Measurements from ENCODE around the gene PRDM5.
A peak's percentile ranks its signal among the peaks of the same experiment; 100 is the strongest.

Gene PRDM5

GRCh38 chr4:120867506-120867905, 55.0 kb downstream of the PRDM5 start:
- Mint-ChIP-seq H3K4me3 (no peak overlapping the region), H3K27me3 (no peaks in the 10 kb centered on the region), H3K27ac (ENCODE audit: low read depth) (no peak overlapping the region), H3K36me3 (ENCODE audit: insufficient read depth) (no peaks in the 10 kb centered on the region), H3K9me3 (no peaks in the 10 kb centered on the region), H3K4me1 (no peaks in the 10 kb centered on the region)
- DNase-seq (ENCODE audit: low spot score in 2 of 2), result no peak
- no peak for ATAC-seq (replicated peaks; ENCODE audit: extremely low read depth, poor library complexity, severe bottlenecking)

- H3K9me3 Mint-ChIP-seq, result no peaks in the 10 kb centered on the region
- H3K27ac Mint-ChIP-seq (ENCODE audit: low read depth), result no peak overlapping the region
- no peaks in the 10 kb centered on the region for H3K4me1 Mint-ChIP-seq
- DNase-seq (ENCODE audit: low spot score in 2 of 2), result no peak
- no peak for ATAC-seq (replicated peaks; ENCODE audit: extremely low read depth, poor library complexity, severe bottlenecking)
- H3K36me3 Mint-ChIP-seq (ENCODE audit: insufficient read depth), result no peaks in the 10 kb centered on the region
- H3K27me3 Mint-ChIP-seq, result no peaks in the 10 kb centered on the region
- no peak overlapping the region for H3K4me3 Mint-ChIP-seq
Measured at GRCh38 chr4:120865985-120866384, 56.5 kb downstream of the PRDM5 start.

- H3K9me3 Mint-ChIP-seq, result no peaks in the 10 kb centered on the region
- ATAC-seq (replicated peaks; ENCODE audit: extremely low read depth, poor library complexity, severe bottlenecking) (no peak), DNase-seq (ENCODE audit: low spot score in 2 of 2) (no peak)
- no peak overlapping the region for H3K27ac Mint-ChIP-seq (ENCODE audit: low read depth)
- no peaks in the 10 kb centered on the region for H3K4me1 Mint-ChIP-seq
- no peak overlapping the region for H3K4me3 Mint-ChIP-seq
- no peaks in the 10 kb centered on the region for H3K27me3 Mint-ChIP-seq
- no peaks in the 10 kb centered on the region for H3K36me3 Mint-ChIP-seq (ENCODE audit: insufficient read depth)
Measured at GRCh38 chr4:120864969-120865368, 57.6 kb downstream of the PRDM5 start.

- no peaks in the 10 kb centered on the region for H3K27me3 Mint-ChIP-seq
- H3K27ac Mint-ChIP-seq (ENCODE audit: low read depth), result no peak overlapping the region
Measured at GRCh38 chr4:120862432-120862831, 60.1 kb downstream of the PRDM5 start.

GRCh38 chr4:120861852-120862251, 60.7 kb downstream of the PRDM5 start:
- Mint-ChIP-seq H3K4me3 (no peak overlapping the region), H3K36me3 (ENCODE audit: insufficient read depth) (no peaks in the 10 kb centered on the region), H3K4me1 (no peaks in the 10 kb centered on the region), H3K27me3 (no peaks in the 10 kb centered on the region), H3K27ac (ENCODE audit: low read depth) (no peak overlapping the region), H3K9me3 (no peaks in the 10 kb centered on the region)
- ATAC-seq (replicated peaks; ENCODE audit: extremely low read depth, poor library complexity, severe bottlenecking) (no peak), DNase-seq (ENCODE audit: low spot score in 2 of 2) (no peak)

More at GRCh38 chr4:120862432-120862831, 60.1 kb downstream of the PRDM5 start:
- Mint-ChIP-seq H3K36me3 (ENCODE audit: insufficient read depth) (no peaks in the 10 kb centered on the region), H3K4me3 (no peak overlapping the region), H3K4me1 (no peaks in the 10 kb centered on the region), H3K9me3 (no peaks in the 10 kb centered on the region)
- ATAC-seq (replicated peaks; ENCODE audit: extremely low read depth, poor library complexity, severe bottlenecking) (no peak), DNase-seq (ENCODE audit: low spot score in 2 of 2) (no peak)

GRCh38 chr4:120858776-120859175, 63.8 kb downstream of the PRDM5 start:
- Mint-ChIP-seq H3K27me3 (no peaks in the 10 kb centered on the region), H3K9me3 (no peaks in the 10 kb centered on the region), H3K4me1 (peaks cover 6% of the 10 kb centered on the region), H3K36me3 (ENCODE audit: insufficient read depth) (no peaks in the 10 kb centered on the region), H3K27ac (ENCODE audit: low read depth) (no peak overlapping the region), H3K4me3 (no peak overlapping the region)
- ATAC-seq (replicated peaks; ENCODE audit: extremely low read depth, poor library complexity, severe bottlenecking), result no peak
- no peak for DNase-seq (ENCODE audit: low spot score in 2 of 2)

GRCh38 chr4:120857312-120857711, 65.2 kb downstream of the PRDM5 start:
- Mint-ChIP-seq H3K4me1 (peaks cover 6% of the 10 kb centered on the region), H3K27ac (ENCODE audit: low read depth) (no peak overlapping the region), H3K36me3 (ENCODE audit: insufficient read depth) (no peaks in the 10 kb centered on the region), H3K4me3 (no peak overlapping the region), H3K27me3 (no peaks in the 10 kb centered on the region), H3K9me3 (no peaks in the 10 kb centered on the region)
- no peak for DNase-seq (ENCODE audit: low spot score in 2 of 2)
- no peak for ATAC-seq (replicated peaks; ENCODE audit: extremely low read depth, poor library complexity, severe bottlenecking)

GRCh38 chr4:120856294-120856693, 66.2 kb downstream of the PRDM5 start:
- no peak for ATAC-seq (replicated peaks; ENCODE audit: extremely low read depth, poor library complexity, severe bottlenecking)
- Mint-ChIP-seq H3K36me3 (ENCODE audit: insufficient read depth) (no peaks in the 10 kb centered on the region), H3K4me3 (no peak overlapping the region), H3K27me3 (no peaks in the 10 kb centered on the region), H3K4me1 (peaks cover 6% of the 10 kb centered on the region), H3K9me3 (no peaks in the 10 kb centered on the region), H3K27ac (ENCODE audit: low read depth) (peak overlapping the region; percentile 18)
- DNase-seq (ENCODE audit: low spot score in 2 of 2), result no peak

GRCh38 chr4:120855307-120856001, 67.1 kb downstream of the PRDM5 start:
- H3K27me3 Mint-ChIP-seq, result no peaks in the 10 kb centered on the region
- DNase-seq (ENCODE audit: low spot score in 2 of 2), result no peak
- H3K4me3 Mint-ChIP-seq, result no peak overlapping the region
- H3K27ac Mint-ChIP-seq (ENCODE audit: low read depth), result peak overlapping the region; percentile 18
- no peaks in the 10 kb centered on the region for H3K36me3 Mint-ChIP-seq (ENCODE audit: insufficient read depth)
- H3K4me1 Mint-ChIP-seq, result peaks cover 6% of the 10 kb centered on the region
- no peaks in the 10 kb centered on the region for H3K9me3 Mint-ChIP-seq
- ATAC-seq (replicated peaks; ENCODE audit: extremely low read depth, poor library complexity, severe bottlenecking), result no peak

GRCh38 chr4:120853161-120853935, 69.2 kb downstream of the PRDM5 start:
- H3K27me3 Mint-ChIP-seq, result no peaks in the 10 kb centered on the region
- peaks cover 6% of the 10 kb centered on the region for H3K4me1 Mint-ChIP-seq
- no peak for DNase-seq (ENCODE audit: low spot score in 2 of 2)
- no peak overlapping the region for H3K27ac Mint-ChIP-seq (ENCODE audit: low read depth)
- no peaks in the 10 kb centered on the region for H3K36me3 Mint-ChIP-seq (ENCODE audit: insufficient read depth)
- no peak for ATAC-seq (replicated peaks; ENCODE audit: extremely low read depth, poor library complexity, severe bottlenecking)
- H3K4me3 Mint-ChIP-seq, result no peak overlapping the region
- H3K9me3 Mint-ChIP-seq, result no peaks in the 10 kb centered on the region

GRCh38 chr4:120850018-120850599, 72.4 kb downstream of the PRDM5 start:
- Mint-ChIP-seq H3K27me3 (no peaks in the 10 kb centered on the region), H3K27ac (ENCODE audit: low read depth) (no peak overlapping the region), H3K4me1 (no peaks in the 10 kb centered on the region), H3K4me3 (no peak overlapping the region), H3K9me3 (no peaks in the 10 kb centered on the region), H3K36me3 (ENCODE audit: insufficient read depth) (peaks cover 2% of the 10 kb centered on the region)
- no peak for ATAC-seq (replicated peaks; ENCODE audit: extremely low read depth, poor library complexity, severe bottlenecking)
- no peak for DNase-seq (ENCODE audit: low spot score in 2 of 2)

- Mint-ChIP-seq H3K4me3 (no peak overlapping the region), H3K4me1 (peaks cover 7% of the 10 kb centered on the region), H3K27me3 (no peaks in the 10 kb centered on the region), H3K27ac (ENCODE audit: low read depth) (no peak overlapping the region), H3K9me3 (no peaks in the 10 kb centered on the region), H3K36me3 (ENCODE audit: insufficient read depth) (peaks cover 2% of the 10 kb centered on the region)
- DNase-seq (ENCODE audit: low spot score in 2 of 2), result no peak
- ATAC-seq (replicated peaks; ENCODE audit: extremely low read depth, poor library complexity, severe bottlenecking), result no peak
Measured at GRCh38 chr4:120847019-120847582, 75.4 kb downstream of the PRDM5 start.

Data from central memory CD8-positive, alpha-beta T cell (primary cell).